Measurements from ENCODE around the gene LIPE.
A peak's percentile ranks its signal among the peaks of the same experiment; 100 is the strongest.

Gene LIPE

DNA sequence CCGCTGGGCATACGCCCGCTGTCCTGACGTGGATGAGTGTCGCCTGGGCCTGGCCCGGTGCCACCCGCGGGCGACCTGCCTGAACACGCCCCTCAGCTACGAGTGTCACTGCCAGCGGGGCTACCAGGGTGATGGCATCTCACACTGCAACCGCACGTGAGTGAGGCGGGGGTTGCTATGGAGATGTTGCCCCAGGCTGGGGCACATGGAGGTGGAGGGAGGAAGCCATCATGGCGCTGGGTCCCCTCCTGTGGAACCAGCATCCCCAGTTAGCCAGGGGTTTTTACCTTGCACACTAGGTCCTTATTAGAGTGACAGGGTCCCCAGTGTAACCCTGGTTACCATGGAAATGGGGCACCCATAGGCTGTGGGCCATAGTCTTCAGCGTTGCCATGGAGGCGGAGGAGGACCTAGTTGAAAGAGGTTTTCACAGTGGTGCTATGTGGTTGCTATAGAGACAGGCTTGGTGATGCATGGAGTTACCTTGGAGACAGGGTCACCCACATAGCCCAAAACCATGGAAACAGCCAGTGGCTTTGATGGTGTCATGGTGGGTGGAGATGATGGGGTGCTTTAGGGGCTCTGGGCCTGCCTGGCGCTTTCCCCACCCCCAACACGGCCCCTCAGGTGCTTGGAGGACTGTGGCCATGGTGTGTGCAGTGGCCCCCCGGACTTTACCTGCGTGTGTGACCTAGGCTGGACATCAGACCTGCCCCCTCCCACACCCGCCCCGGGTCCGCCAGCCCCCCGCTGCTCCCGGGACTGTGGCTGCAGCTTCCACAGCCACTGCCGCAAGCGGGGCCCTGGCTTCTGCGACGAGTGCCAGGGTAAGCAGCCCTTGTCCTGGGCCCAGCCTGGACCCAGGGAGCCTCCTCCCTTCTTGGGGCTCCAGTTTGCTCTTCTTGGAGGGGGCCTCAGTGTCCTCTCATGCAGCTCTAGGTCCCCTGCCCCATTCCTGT, 74.6 kb downstream of the LIPE start:
- peak; percentile 35 for DNase-seq

Data from CD4-positive, alpha-beta T cell treated with Interleukin-17A for 1 hour (primary cell).